ENCODE results near the gene UPK3A. TPM values are rescaled to one million over a fixed set of nuclear protein-coding genes. Genes with fewer than 3 reads are reported as not detected.

Gene UPK3A
- polyA plus RNA-seq (2013, experiment 1 of 2), result 0.20 TPM
- polyA plus RNA-seq (2013, experiment 2 of 2), result 0.25 TPM

DNA sequence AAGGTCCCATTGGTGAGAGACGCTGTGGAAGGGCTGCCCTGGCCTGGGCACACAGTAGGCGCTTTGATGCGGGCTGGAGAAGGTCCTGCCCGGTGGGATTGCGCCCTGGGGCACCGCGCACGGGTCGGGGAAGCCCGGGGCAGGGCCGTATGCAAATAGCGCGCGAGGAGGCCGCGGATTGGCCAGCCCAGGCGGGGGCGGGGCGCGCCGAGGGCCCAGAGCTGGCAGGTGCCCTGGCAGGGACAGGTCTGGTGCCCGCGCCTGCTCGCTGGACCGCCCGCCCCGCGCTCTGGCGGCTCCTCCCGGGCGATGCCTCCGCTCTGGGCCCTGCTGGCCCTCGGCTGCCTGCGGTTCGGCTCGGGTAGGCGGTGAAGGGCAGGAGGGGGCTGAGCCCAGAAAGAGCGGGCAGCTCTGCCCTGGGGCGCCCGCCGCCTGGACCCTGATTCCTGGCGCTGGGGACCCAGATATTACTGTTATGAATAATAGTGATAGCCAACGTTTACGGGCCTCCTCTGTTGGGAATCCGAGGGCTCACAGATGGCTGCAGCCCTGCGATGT is at the start of gene UPK3A:
UPK3A (plus strand) TSS at position 245 of the 558 bp plus-strand sequence; CDS start at position 310, 65 bp downstream.
- Histone ChIP-seq H3K4ac (ENCODE audit: low read length) (no peak within 1 kb of the TSS), H3K36me3 (replicated peaks in 1 of 2; ENCODE audit: control insufficient read depth in 2 of 2, insufficient read depth in 2 of 2, low read length in 2 of 2) (no peaks in the 10 kb centered on the region), H4K91ac (ENCODE audit: low read depth, low read length, poor library complexity) (no peak within 1 kb of the TSS), H3K9me3 (replicated peaks in 1 of 2; ENCODE audit: control insufficient read depth in 2 of 2, insufficient read depth in 1 of 2, low read depth in 1 of 2, low read length in 2 of 2) (peaks cover 0 to 1% of the 10 kb centered on the region in 2 donors), H4K8ac (ENCODE audit: low read depth, low read length) (peak within 1 kb of the TSS; percentile 20), H2BK5ac (ENCODE audit: low read length) (peak within 1 kb of the TSS; percentile 7), H3K4me2 (ENCODE audit: insufficient read depth, low read length, poor library complexity, severe bottlenecking) (peak within 1 kb of the TSS; percentile 95), H2AFZ (ENCODE audit: low read length) (peak within 1 kb of the TSS; percentile 92), H3K18ac (ENCODE audit: low read length) (peak within 1 kb of the TSS; percentile 88), H2BK12ac (ENCODE audit: low read length) (no peak within 1 kb of the TSS), H3K27ac (replicated peaks; ENCODE audit: low read length) (no peak within 1 kb of the TSS), H3K9ac (ENCODE audit: low read depth, low read length, poor library complexity) (peak within 1 kb of the TSS; percentile 81), H3K27me3 (ENCODE audit: control insufficient read depth in 3 of 3, insufficient read depth in 3 of 3, low read depth in 1 of 3, low read length in 3 of 3) (peaks cover 0 to 47% (median 20%) of the 10 kb centered on the region in 3 experiments), H3K23ac (ENCODE audit: low read depth, low read length, poor library complexity) (no peak within 1 kb of the TSS), H3K4me1 (ENCODE audit: control insufficient read depth in 2 of 2, insufficient read depth in 1 of 2, low read depth in 1 of 2, low read length in 2 of 2) (peaks cover 4 to 10% of the 10 kb centered on the region in 2 donors), H3K4me3 (ENCODE audit: low read length in 2 of 2) (peak within 1 kb of the TSS; percentile 9 to 74), H2BK15ac (ENCODE audit: low read length) (peak within 1 kb of the TSS; percentile 27), H3K79me1 (ENCODE audit: low read depth, low read length) (no peaks in the 10 kb centered on the region), H3K14ac (ENCODE audit: low read length) (no peak within 1 kb of the TSS), H2BK120ac (ENCODE audit: low read depth, low read length) (peak within 1 kb of the TSS; percentile 24), H2AK5ac (ENCODE audit: low read depth, low read length) (peak within 1 kb of the TSS; percentile 68)
- WGBS, 2 donors (ENCODE audit: extremely low coverage in 2 of 2, insufficient read length in 2 of 2, insufficient replicate concordance in 1 of 2), result no CpG with 5 or more reads among the region's 46 CpGs
- DNase-seq (ENCODE audit: low spot score), result peak; percentile 64

DNA sequence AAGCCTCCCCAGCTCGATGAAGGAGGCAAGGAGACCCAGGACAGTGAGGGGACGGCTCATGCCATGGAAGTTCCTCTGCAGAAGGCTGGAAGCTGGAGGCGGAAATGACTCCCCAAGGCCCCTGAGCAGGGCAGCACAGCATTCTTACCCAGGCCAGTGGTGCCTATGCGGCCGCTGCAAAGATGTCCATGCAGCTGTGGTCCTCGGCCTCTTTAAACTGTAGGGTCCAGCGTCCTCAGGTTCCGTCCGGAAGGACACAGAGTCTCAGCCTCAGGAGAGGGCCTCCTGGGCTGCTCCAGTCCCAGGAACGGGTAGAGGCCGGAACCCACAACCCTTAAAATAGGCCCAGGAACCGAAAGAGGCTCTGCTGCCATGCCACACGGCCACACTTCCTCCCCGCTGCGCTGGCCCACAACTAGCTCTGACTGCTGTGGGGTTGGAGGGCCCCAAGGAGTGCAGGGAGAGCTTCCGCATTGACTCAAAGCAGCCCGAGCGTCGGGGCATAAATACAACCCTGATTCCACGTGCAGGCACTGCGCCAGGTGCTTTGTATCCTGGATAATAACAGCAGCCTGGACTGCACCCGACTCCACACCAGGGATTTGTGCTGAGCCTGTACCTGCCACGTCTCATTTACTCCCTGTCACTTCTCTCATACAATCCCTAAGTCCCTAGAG is 49.5 kb upstream of the UPK3A start:
- no peak overlapping the region for H3K4me3 ChIP-seq (ENCODE audit: low read length in 2 of 2)
- H4K8ac ChIP-seq (ENCODE audit: low read depth, low read length), result no peak overlapping the region
- no peak overlapping the region for H3K27ac ChIP-seq (replicated peaks; ENCODE audit: low read length)
- H3K4me1 ChIP-seq (ENCODE audit: control insufficient read depth in 2 of 2, insufficient read depth in 1 of 2, low read depth in 1 of 2, low read length in 2 of 2), result peaks cover 8 to 11% of the 10 kb centered on the region in 2 donors
- H3K23ac ChIP-seq (ENCODE audit: low read depth, low read length, poor library complexity), result no peak overlapping the region
- no peaks in the 10 kb centered on the region for H3K9me3 ChIP-seq (replicated peaks in 1 of 2; ENCODE audit: control insufficient read depth in 2 of 2, insufficient read depth in 1 of 2, low read depth in 1 of 2, low read length in 2 of 2)
- no CpG with 5 or more reads among the region's 23 CpGs for WGBS, 2 donors (ENCODE audit: extremely low coverage in 2 of 2, insufficient read length in 2 of 2, insufficient replicate concordance in 1 of 2)
- no peak overlapping the region for H2BK120ac ChIP-seq (ENCODE audit: low read depth, low read length)
- H2BK12ac ChIP-seq (ENCODE audit: low read length), result peak overlapping the region; percentile 60
- no peak for DNase-seq (ENCODE audit: low spot score)
- no peak overlapping the region for H4K91ac ChIP-seq (ENCODE audit: low read depth, low read length, poor library complexity)
- no peak overlapping the region for H3K4ac ChIP-seq (ENCODE audit: low read length)
- peaks cover 0 to 3% (median 0%) of the 10 kb centered on the region in 3 experiments for H3K27me3 ChIP-seq (ENCODE audit: control insufficient read depth in 3 of 3, insufficient read depth in 3 of 3, low read depth in 1 of 3, low read length in 3 of 3)
- no peaks in the 10 kb centered on the region for H3K36me3 ChIP-seq (replicated peaks in 1 of 2; ENCODE audit: control insufficient read depth in 2 of 2, insufficient read depth in 2 of 2, low read length in 2 of 2)
- H2AK5ac ChIP-seq (ENCODE audit: low read depth, low read length), result no peak overlapping the region
- no peak overlapping the region for H2AFZ ChIP-seq (ENCODE audit: low read length)
- no peak overlapping the region for H2BK15ac ChIP-seq (ENCODE audit: low read length)
- no peak overlapping the region for H3K18ac ChIP-seq (ENCODE audit: low read length)
- H3K14ac ChIP-seq (ENCODE audit: low read length), result no peak overlapping the region
- no peak overlapping the region for H3K4me2 ChIP-seq (ENCODE audit: insufficient read depth, low read length, poor library complexity, severe bottlenecking)
- H3K79me1 ChIP-seq (ENCODE audit: low read depth, low read length), result peaks cover 20% of the 10 kb centered on the region
- peak overlapping the region; percentile 15 for H3K9ac ChIP-seq (ENCODE audit: low read depth, low read length, poor library complexity)
- no peak overlapping the region for H2BK5ac ChIP-seq (ENCODE audit: low read length)

DNA sequence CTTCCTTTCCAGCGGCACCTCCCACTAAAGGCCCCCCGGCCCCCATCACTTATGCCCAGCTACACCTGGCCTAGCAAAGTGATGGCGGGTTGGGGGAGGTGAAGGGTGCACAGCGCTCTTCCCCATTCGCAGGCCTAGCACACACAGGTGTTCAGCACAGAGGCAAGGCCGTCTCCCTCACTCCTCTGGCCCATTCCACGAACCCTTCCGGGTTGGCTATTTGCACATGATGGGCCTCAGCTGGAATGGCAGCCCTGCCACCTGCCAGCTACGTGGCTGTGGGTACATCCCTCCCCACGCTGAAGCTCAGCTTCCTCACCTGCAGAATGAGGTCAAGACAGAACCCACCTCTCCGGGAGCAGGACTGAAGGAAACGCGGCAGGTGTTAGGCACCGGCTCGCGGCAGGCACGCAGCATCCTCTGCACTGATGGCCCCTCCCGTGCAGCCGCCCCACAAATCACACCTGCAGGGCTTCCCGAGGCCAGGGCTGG is 48.9 kb upstream of the UPK3A start:
- WGBS, 2 donors (ENCODE audit: extremely low coverage in 2 of 2, insufficient read length in 2 of 2, insufficient replicate concordance in 1 of 2), result no CpG with 5 or more reads among the region's 20 CpGs

More for the DNA sequence above, 48.9 kb upstream of the UPK3A start:
- Histone ChIP-seq H3K27ac (replicated peaks; ENCODE audit: low read length) (no peak overlapping the region), H2BK120ac (ENCODE audit: low read depth, low read length) (no peak overlapping the region), H2BK15ac (ENCODE audit: low read length) (peak overlapping the region; percentile 26), H4K91ac (ENCODE audit: low read depth, low read length, poor library complexity) (no peak overlapping the region), H2BK12ac (ENCODE audit: low read length) (peak overlapping the region; percentile 77), H3K9ac (ENCODE audit: low read depth, low read length, poor library complexity) (peak overlapping the region; percentile 67), H4K8ac (ENCODE audit: low read depth, low read length) (no peak overlapping the region), H2BK5ac (ENCODE audit: low read length) (no peak overlapping the region), H3K14ac (ENCODE audit: low read length) (peak overlapping the region; percentile 64), H2AFZ (ENCODE audit: low read length) (no peak overlapping the region), H3K4me1 (ENCODE audit: control insufficient read depth in 2 of 2, insufficient read depth in 1 of 2, low read depth in 1 of 2, low read length in 2 of 2) (peaks cover 8 to 11% of the 10 kb centered on the region in 2 donors), H3K4me2 (ENCODE audit: insufficient read depth, low read length, poor library complexity, severe bottlenecking) (no peak overlapping the region), H3K4me3 (ENCODE audit: low read length in 2 of 2) (no peak overlapping the region), H3K36me3 (replicated peaks in 1 of 2; ENCODE audit: control insufficient read depth in 2 of 2, insufficient read depth in 2 of 2, low read length in 2 of 2) (no peaks in the 10 kb centered on the region), H3K4ac (ENCODE audit: low read length) (peak overlapping the region; percentile 77), H3K18ac (ENCODE audit: low read length) (peak overlapping the region; percentile 13), H3K27me3 (ENCODE audit: control insufficient read depth in 3 of 3, insufficient read depth in 3 of 3, low read depth in 1 of 3, low read length in 3 of 3) (peaks cover 0 to 3% (median 0%) of the 10 kb centered on the region in 3 experiments), H3K9me3 (replicated peaks in 1 of 2; ENCODE audit: control insufficient read depth in 2 of 2, insufficient read depth in 1 of 2, low read depth in 1 of 2, low read length in 2 of 2) (no peaks in the 10 kb centered on the region), H3K23ac (ENCODE audit: low read depth, low read length, poor library complexity) (no peak overlapping the region), H3K79me1 (ENCODE audit: low read depth, low read length) (peaks cover 20% of the 10 kb centered on the region), H2AK5ac (ENCODE audit: low read depth, low read length) (peak overlapping the region; percentile 44)
- no peak for DNase-seq (ENCODE audit: low spot score)

Measured in neuronal stem cell (in vitro differentiated cells).